Liver (tissue), 3 donors: ENCODE data around the gene PPFIBP1.

Experiments used
- ATF3 ChIP-seq: IDR thresholded peaks from 2 replicates; pipeline ENCODE4 v1.6.1; 2016; ENCODE audit warnings: antibody characterized with exemption
- CTCF ChIP-seq: fragments of 150-350 bp; IDR thresholded peaks from 2 replicates; pipeline ENCODE4 v1.5.1; 2017; ENCODE audit warnings: improper control_type of control experiment, low read depth, low read length; ENCODE audit not compliant: missing input control
- FOXA1 ChIP-seq: IDR thresholded peaks from 2 replicates; pipeline ENCODE4 v1.6.1; 2016; ENCODE audit warnings: antibody characterized with exemption
- GABPA ChIP-seq, 2 donors: IDR thresholded peaks in 1 of 2; conservative IDR thresholded peaks in 1 of 2; 2 replicates each; pipeline ENCODE4 v1.6.1; 2016; ENCODE audit warnings: antibody characterized with exemption in 2 of 2, mild to moderate bottlenecking in 1 of 2, moderate library complexity in 1 of 2
- MAX ChIP-seq: IDR thresholded peaks from 2 replicates; pipeline ENCODE4 v1.6.1; 2016; ENCODE audit warnings: antibody characterized with exemption
- YY1 ChIP-seq: IDR thresholded peaks from 2 replicates; pipeline ENCODE4 v1.6.1; 2016; ENCODE audit warnings: antibody characterized with exemption, mild to moderate bottlenecking
- donor health status: healthy.
- donor health status: healthy.

GRCh38 chr12:27667540-27667939 is 143.5 kb downstream of the PPFIBP1 start:
- TF ChIP-seq CTCF (no peak), MAX (no peak), YY1 (no peak), ATF3 (no peak), FOXA1 (no peak), GABPA (IDR thresholded peaks at IDR 0.05 in 1 of 2, conservative IDR thresholded peaks at IDR 0.05 in 1 of 2) (no peak)
